GM21381 (cell line): ENCODE data around the gene EPX.
"Not testable (repeated sequence)": the region's sequence is repeated elsewhere in the genome, so short reads cannot be mapped to it uniquely, and the experiment has no call there.

Source experiments
- ATAC-seq: cut with Tn5 transposase; IDR thresholded peaks from one replicate; pipeline ENCODE4 v1.9.1; 2021; ENCODE audit warnings: mild to moderate bottlenecking, moderate library complexity; ENCODE audit not compliant: unreplicated experiment

The EPX gene, protein sequence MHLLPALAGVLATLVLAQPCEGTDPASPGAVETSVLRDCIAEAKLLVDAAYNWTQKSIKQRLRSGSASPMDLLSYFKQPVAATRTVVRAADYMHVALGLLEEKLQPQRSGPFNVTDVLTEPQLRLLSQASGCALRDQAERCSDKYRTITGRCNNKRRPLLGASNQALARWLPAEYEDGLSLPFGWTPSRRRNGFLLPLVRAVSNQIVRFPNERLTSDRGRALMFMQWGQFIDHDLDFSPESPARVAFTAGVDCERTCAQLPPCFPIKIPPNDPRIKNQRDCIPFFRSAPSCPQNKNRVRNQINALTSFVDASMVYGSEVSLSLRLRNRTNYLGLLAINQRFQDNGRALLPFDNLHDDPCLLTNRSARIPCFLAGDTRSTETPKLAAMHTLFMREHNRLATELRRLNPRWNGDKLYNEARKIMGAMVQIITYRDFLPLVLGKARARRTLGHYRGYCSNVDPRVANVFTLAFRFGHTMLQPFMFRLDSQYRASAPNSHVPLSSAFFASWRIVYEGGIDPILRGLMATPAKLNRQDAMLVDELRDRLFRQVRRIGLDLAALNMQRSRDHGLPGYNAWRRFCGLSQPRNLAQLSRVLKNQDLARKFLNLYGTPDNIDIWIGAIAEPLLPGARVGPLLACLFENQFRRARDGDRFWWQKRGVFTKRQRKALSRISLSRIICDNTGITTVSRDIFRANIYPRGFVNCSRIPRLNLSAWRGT

DNA sequence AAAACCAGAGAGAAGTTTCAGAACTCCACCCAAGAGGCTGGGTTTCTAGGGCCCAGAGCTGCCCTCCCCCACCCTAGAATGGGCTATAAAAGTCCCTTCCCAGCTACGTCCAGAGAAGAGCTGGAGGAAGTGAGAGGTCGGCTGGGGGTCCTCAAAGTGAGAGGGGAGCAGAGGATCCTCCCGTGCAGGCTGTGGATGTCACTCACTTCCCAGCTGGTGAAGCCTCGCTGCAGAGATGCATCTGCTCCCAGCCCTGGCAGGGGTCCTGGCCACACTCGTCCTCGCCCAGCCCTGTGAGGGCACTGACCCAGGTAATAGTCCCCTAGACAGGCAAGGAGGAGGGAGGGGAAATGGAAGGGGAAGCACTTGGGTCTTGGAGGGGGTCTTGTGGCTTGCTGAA lies at the start of gene EPX:
TSS of gene EPX (plus strand) at position 115 of the 400 bp plus-strand sequence. CDS start at position 236, 121 bp downstream.
- no peak for ATAC-seq

DNA sequence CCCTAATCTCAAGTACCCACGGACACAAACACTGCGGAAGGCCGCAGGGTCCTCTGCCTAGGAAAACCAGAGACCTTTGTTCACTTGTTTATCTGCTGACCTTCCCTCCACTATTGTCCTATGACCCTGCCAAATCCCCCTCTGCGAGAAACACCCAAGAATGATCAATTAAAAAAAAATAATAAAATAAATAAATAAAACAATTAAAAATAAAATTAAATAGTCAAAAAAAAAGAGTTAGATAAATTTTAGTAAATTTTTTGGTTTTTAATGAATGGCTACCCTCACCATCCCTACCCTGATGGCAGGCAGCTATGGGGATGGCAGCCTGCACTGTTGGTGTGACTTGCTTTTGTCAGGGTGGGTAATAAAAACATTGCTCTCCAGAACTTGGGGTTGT lies 49.2 kb upstream of the EPX start:
- not testable (repeated sequence) for ATAC-seq

DNA sequence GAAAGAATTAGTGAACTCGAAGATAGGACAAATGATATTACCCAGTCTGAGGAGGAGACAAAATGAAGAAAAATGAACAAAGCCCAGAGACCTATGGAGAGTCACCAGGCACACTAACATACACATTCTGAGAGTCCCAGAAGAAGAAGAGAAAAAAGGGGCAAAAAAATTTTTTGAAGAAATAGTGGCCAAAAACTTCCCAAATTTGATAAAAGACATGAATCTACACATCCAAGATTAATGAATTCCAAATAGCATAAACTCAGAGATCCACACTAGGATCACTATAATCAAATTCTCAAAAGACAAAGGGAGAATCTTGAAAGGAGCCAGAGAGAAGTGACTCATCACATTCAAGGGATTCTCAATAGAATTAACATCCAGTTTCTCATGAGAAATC lies 47.7 kb upstream of the EPX start:
- ATAC-seq: no peak

DNA sequence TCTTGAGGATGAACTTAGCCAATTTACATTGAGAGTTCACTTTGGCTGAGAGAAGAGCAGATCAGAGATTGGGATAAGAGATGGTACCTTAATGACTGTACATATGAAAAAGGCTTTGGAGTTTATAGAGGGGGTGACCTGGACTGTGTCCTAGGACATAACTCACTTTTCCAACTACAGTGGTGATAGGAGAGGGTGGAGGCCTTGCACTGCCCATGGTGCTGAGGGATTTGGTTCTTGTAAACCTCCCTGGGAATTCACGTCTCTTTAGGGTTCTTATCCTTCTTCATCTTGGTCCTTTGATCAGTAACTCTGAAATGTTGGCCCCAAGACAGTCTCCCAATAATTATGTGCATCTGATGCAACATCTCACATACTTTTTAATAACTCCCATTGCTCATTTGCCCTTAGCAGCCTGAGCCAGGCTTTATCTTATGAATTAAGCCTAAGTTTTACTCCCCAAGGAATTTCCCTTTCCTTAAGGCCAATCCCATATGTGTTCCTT lies 44.5 kb upstream of the EPX start, which contains the start of gene OR4D1:
TSS of gene OR4D1 (plus strand) at position 455 of the 505 bp plus-strand sequence. CDS start 6,770 bp downstream, outside the sequence.
- ATAC-seq: no peak

DNA sequence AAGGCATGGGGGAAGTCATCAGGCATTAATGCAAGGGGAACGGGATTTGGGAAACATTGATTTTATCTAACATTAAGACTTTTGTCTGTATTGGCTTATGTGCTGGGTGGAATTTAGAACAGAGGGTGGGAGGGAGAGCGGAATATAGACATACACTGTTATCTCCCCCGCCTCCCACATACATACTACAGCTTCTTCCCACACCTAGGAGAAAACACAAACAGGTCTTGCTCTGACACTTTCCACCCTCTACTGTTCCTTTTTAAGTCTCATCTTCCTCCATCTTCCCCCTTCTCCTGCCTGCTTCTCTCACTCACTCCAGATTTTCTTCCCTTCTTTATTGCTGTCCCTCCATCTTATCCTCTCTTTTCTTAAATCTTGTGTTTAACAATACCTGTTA lies 43.9 kb upstream of the EPX start:
- ATAC-seq: no peak

DNA sequence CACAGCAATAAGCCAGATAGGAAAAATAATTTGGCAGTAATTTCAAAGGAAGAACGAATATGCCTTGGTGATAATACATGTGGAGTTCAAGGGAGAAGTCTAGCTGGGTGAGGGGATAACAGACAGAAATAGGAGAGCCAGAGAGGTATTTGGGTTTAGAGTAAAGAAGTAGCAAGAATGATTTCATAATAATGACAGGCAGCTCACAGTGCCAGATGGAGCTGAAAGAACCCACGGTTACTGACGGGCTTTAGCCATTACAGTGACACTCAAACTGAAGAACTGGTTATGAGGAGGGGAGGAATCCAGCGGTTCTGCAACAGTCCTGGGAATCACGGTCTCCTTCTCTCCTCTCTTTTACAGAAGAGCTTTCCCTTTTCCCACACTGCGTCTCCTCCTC lies 42.1 kb upstream of the EPX start:
- no peak for ATAC-seq

DNA sequence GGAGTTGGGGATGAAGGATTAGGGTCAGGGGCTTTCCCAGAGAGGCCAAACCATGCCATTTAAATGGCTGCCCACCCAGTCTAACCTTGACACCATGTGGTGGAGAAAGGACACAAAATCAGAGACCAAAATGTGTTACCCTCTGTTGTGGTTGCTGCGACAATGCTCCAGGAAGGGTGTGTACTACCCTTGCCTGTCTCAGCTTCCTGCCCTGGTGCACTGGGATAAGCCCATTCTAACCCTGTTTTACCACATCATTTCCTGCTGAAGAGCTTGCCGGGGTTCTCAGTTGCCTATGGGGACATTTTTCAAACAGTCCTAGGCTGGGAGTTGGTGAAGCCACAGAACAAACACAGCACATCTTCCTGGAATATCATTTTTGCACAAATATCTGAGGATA lies 39.5 kb upstream of the EPX start:
- no peak for ATAC-seq

DNA sequence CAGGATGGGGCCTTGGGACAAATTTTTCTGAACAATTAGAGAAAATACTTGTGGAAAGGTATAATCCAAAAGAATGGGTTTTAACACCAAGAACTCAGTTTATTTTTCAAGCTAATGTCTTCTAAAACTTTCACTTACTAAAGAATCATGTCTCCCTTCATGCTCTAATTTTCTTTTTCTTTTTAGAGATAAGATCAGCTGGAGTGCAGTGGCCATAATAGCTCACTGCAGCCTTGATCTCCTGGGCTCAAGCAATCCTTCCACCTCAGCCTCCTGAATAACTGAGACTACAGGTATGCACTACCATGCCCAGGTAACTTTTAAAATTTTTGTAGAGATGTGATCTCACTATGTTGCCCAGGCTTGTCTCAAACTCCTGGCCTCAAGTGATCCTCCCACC lies 38.9 kb upstream of the EPX start:
- no peak for ATAC-seq

DNA sequence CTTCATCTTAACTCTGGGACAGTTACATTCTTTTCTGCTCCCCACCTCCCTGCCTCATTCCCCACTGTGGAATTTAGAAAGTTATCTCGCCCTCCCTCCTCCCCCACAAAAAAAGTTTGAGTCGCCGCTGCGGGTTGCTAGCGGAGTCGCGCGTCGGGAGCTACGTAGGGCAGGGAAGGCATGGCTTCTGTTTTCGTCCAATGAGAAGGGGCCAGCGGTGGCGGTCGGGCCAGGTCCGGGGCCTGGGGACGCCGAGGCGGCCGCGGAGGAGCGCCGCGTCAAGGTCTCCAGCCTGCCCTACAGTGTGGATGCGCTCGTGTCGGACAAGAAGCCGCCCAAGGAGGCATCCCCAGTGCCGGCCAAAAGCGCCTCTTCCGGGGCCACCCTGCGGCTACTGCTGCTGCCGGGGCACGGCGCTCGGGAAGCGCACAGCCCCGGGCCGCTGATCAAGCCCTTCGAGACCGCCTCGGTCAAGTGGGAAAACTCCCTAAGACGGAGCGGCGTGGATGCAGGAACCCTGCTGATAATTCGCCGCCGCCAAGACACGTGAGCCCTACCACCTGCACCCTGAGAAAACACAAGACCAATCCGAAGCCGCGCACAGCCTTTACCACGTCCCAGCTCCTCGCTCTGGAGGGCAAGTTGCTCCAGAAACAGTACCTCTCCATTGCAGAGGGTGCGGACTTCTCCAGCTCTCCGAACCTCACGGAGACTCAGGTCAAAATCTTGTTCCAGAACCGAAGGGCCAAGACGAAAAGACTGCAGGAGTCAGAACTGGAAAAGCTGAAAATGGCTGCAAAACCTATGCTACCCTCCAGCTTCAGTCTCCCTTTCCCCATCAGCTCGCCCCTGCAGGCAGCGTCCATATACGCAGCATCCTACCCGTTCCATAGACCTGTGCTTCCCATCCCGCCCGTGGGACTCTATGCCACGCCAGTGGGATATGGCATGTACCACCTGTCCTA lies 35.4 kb upstream of the EPX start:
- ATAC-seq: no peak

DNA sequence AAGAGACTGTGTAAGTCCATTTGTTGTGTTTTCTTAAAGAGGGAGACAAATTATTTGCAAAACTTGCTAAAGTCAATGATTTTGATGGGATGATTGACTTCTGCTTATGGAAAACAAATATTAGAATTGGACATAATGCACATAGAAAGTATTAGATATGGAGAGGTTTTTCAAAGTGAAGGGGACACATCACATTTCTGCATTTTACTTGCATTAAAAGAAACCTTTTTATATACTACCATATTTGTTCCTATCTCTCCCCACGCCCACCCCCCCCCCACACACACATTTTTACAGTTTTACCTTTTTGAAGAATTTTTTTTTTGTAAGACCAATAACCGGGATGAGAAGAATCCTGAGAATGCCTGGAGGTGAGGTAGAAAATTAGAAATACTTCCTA lies 34.3 kb upstream of the EPX start:
- ATAC-seq: no peak

DNA sequence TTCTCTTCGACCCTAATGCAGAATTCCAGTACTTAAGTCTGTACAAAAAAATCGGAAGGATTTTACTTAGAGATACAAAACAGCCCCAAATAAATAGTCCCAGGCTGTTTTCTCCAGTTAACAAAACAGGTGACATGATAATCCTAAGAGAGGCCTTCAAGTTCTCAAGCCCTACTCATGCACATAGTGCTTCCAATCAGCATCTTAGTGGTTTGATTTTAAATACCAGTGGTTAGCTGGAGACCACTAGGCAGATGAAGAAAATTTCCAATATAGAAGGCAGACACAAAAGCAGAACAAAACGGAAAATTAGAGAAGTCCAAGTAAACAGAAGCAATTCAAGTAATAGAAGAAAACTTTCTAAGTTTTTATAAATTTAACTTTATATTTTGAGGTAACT lies 31.0 kb upstream of the EPX start:
- no peak for ATAC-seq

DNA sequence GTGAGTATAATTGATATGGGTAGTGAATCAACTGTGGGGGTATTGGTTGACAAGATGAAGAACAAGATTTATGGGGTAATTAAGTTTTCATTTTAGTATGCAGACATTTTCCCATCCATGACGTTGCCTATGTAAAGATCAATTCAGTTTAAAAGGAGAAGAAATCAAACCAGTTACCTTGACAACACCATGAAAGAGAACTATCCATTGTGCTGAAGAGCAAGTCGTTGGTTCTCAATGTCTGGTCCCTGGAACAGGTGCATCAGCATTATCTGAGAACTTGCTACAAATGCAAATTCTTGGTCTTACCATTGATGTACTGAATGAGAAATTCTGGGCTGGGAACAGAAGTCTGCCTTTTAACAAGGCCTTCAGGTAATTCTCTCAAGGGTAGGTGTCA lies 26.5 kb upstream of the EPX start:
- ATAC-seq: no peak

DNA sequence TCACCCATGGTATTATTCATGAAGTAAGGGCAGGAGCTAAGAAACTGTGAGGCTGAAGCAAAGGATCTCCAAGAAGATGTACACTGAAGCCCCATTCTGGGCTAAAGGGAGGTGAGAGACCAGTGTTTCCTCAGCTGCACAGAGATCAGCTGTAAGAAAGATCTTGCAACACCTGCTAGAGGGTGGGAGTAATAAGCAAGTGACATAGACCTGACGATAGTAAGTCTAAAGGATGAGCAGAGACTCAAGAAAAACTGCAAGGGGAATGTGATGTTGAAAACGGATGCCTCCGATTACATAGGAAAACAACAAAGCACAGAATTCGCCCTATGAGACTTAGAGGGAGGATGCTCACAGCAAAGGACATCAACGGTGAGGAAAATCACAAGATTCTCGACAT lies 25.8 kb upstream of the EPX start, which contains the start of gene OR4D2:
TSS of gene OR4D2 (plus strand) at position 301 of the 400 bp plus-strand sequence. CDS start 2,674 bp downstream, outside the sequence.
- ATAC-seq: no peak

DNA sequence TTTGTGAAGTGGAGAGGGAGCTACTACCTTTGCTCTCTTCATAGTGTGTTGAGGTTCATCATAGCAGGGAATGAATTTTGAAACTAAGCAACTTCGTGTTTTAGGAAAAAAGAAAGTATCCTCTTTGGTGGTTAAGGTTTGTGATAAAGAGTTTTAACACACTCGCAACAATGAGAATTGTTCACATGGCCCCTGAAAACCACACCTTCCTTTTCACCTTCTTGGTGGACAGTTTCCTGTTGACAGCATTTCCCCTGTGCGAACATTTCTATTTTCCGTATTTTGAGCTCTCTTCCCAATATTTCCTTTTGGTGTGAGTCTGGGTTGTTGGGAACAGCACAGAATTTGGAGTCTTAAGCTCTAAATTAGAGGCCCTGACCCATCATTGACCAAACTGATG lies 21.9 kb upstream of the EPX start:
- no peak for ATAC-seq

DNA sequence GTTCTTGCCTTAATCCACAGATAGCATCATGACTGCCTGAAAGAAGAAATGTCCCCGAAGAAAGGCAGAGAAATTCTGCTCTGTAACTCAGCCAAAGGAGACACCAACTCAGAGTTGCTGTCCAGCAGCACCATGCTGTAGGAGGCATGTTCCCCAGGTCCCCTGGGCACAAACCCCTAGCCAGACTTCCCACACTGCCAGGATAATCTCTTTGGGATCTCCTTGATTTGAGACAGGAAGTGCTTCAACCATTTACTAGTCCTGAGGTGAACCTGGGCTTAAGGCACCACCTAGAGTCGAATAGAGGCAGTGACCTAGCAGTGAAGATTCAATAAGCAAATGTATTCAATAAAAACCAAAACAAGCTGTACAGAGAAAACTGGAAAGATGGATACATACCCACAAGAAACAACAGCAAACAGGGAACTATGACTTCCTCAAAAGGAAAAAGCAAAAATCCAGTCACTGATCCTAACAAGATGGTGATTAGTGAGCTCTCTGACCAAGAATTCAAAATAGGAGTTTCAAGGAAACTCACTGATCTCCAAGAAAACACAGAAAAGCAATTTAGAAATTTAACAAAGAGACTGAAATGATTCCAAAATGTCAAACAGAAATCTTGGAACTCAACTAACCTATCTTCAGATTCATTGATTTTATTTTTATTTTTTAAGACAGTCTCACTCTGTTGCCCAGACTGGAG lies 20.0 kb upstream of the EPX start:
- ATAC-seq: no peak

DNA sequence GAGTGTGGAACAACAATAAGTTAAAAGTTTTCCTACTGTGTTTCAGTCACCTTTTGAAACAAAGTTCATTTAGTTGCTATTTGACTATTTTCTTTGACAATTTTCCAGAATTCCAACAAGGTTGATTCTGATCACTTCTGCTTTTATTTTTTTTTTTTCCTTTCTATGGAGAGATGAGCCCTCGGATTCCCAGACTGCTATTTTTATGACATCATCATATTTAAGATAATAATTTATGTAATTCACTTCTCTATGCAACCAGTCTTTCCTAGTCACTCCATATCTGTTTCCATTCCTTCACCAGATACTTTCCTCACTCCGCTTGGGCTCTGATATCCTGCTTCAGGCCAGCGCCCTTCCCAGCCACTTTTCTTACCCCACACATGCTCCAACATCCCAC lies 17.7 kb upstream of the EPX start:
- no peak for ATAC-seq

DNA sequence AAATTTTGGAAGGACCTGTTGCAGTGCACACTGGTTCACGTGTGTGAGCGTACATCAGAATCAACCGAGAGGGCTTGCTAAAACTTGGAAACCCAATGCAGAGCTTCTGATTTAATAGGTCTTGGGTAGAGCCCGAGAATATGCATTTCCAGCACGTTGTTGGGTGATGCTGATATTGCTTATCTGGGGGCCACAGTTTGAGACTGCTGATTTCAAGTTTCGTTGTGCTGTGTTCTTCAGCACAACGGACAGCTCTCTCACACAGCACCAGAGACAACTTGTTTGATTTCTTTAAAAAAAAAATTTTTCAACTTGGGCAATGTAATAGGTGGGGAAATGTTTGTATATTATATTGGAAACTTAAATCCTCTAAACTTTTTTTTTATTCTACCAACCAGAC lies 16.3 kb upstream of the EPX start:
- no peak for ATAC-seq

DNA sequence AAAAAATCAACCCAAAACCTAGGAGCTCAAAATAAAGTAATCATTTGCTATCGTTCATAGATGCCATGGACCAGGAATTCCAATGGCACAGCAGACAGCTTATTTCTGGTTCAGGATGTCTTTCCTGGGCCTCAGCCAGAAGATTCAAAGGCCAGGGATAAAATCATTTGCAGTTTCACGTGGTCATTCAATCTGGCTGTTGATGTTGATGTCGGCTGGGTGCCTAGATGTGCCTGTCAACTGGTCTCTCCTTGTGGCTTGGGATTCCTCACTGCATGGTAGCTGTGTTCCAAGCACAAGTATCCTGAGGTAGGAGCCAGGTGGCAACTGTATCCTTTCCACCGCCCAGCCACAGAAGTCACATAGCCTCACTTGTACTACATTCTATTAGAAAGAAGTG lies 10.7 kb upstream of the EPX start:
- no peak for ATAC-seq

DNA sequence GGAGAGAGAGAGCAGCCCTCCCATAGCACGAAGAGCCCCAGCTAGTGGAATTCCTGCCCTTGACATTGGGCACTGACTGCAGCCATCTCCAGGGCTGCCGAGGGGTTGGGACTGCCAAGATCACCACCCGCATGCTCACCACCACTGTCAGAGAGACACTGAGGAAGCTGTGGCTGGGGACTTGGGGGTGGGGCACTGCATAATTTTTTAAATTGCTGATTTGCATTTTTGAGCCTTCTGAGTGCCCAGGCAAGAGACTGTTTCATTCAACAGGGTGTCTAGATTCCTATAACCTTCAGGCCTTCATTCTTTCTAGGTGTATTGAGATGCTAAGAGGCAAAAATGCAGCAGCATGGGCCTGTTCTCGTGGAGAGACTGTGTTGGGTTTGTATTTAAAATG lies 9.0 kb upstream of the EPX start:
- no peak for ATAC-seq

DNA sequence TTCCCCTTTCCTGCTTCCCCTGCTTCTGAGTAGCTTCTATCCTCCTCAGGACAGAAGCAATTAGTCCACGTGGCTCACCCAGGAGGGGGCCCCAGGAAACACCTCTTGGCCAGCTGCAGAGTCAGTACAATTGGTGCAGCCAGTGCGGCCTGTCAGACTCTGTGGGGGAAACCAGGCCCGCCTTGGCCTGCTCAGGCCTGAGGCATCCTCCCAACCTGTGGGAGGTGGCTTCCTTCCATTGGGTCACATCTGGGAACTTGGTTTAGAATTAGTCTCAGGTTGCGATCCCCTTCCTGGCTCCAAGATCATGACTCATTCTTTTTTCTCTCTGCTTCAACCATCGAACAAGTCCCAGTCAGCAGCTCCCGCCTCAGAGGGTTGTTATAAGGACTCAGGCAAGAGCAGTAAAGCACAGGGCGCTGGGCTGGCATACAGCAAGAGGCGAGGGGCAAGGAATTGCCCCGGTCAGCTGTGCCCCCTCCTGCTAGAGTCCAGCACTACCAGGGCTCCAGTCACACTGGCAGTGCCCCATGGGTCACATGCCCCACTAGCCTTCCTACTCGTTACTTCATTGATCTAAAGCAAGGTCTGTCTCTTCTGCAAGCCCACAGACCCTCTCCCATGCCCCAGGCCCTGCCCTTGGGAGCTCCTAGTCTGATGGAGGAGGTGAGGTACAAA lies 8.1 kb upstream of the EPX start:
- ATAC-seq: no peak
